Spinal cord (tissue), 10 donors: ENCODE measurements around the gene SETD7. TPM values are rescaled to one million over a fixed set of nuclear protein-coding genes. Genes with fewer than 3 reads are reported as not detected.

Experiments used
- DNase-seq, 6 donors: peaks; one replicate each; pipeline versions ENCODE4 v3.0.0 to v3.0.0-alpha.2; 2013 to 2015; ENCODE audit warnings: low spot score in 6 of 6, low read depth in 4 of 6
- H3K27ac ChIP-seq: one replicate; pipeline ENCODE4 v1.5.1; 2013; ENCODE audit warnings: low read depth, low read length, control low read depth
- H3K27me3 ChIP-seq: one replicate; pipeline ENCODE4 v1.6.1; 2013; ENCODE audit warnings: low read length; ENCODE audit not compliant: control insufficient read depth, insufficient read depth
- H3K36me3 ChIP-seq: one replicate; pipeline ENCODE4 v1.6.1; 2013; ENCODE audit warnings: low read length; ENCODE audit not compliant: control insufficient read depth, insufficient read depth
- H3K4me1 ChIP-seq: one replicate; pipeline ENCODE4 v1.6.1; 2013; ENCODE audit warnings: low read length; ENCODE audit not compliant: control insufficient read depth, insufficient read depth
- H3K4me3 ChIP-seq: one replicate; pipeline ENCODE4 v1.5.1; 2013; ENCODE audit warnings: low read depth, low read length, control low read depth
- H3K9me3 ChIP-seq: one replicate; pipeline ENCODE4 v1.6.1; 2013; ENCODE audit warnings: low read length; ENCODE audit not compliant: control insufficient read depth, insufficient read depth
- WGBS: methylation state at CpG from one replicate; pipeline ENCODE4 v1.1.5; 2013; ENCODE audit warnings: missing lambda C conversion rate; ENCODE audit not compliant: insufficient coverage; 5-methylcytosine and 5-hydroxymethylcytosine counted together
- polyA plus RNA-seq, 2 donors: library from polyadenylated mRNA; unstranded; fragments of 120-200 nt; gene quantifications; one replicate each; pipeline ENCODE4 v1.2.1, GENCODE V29; 2013; ENCODE audit not compliant: insufficient read length in 2 of 2
- total RNA-seq, 2 donors: library from RNA; depleted of rRNA in 1 of 2; stranded (reverse); fragments of 120-200 nt in 1 of 2; fragments of >200 nt in 1 of 2; gene quantifications; one replicate each; pipeline versions ENCODE4 v1.2.3 to v1.2.4, GENCODE V29; 2013 to 2014
- donor health status: healthy.

The SETD7 gene
- total and polyA plus RNA-seq, 4 donors = 13.2 to 41.0 (median 24.6) TPM

GRCh38 chr4:139562067-139562684 is 6.2 kb upstream of the SETD7 start:
- H3K9me3 ChIP-seq = no peaks in the 10 kb centered on the region
- peaks cover 22% of the 10 kb centered on the region for H3K27me3 ChIP-seq
- DNase-seq = no peak
- peaks cover 2% of the 10 kb centered on the region for H3K4me1 ChIP-seq
- WGBS = 95% methylated on average over 2 of the region's 3 CpGs
- no peaks in the 10 kb centered on the region for H3K36me3 ChIP-seq
- no peak overlapping the region for H3K4me3 ChIP-seq
- no peak overlapping the region for H3K27ac ChIP-seq

DNA sequence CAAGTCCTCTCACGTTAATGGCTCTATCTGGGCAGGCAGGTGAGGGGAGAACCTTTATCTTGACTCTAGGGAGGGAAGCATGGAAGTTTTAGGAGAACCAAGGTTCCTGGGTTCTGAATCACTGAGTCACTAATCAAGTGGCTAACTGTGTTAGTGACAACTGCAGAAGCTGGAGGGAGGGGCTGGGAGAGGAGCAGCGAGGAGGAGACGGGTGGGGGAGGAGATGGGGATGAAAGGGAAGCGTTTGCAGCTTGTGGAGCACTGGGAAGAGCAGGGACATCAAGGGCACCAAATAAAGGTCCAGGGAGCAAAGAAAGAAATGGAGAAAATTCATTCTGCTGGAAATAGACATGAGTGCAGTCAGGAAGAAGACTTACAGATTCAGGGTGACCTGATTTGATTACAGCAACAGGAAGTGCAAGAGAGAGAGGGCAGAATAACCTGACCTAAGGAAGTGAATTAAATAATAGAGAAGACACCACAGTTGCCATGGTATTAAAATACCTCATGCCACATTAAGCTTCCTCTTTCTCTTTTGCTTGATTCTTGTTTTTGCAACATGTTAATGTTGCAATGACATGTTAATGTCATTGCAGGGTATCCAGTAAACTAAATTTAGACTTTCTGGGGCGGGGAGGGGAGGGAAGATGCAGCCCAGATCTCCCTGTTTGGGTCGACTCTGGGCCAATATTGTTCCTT is 4.5 kb upstream of the SETD7 start:
- no peak for DNase-seq
- WGBS = 34% methylated on average over 5 of the region's 6 CpGs
- peaks cover 27% of the 10 kb centered on the region for H3K27me3 ChIP-seq
- no peaks in the 10 kb centered on the region for H3K9me3 ChIP-seq
- no peak overlapping the region for H3K4me3 ChIP-seq
- H3K27ac ChIP-seq = no peak overlapping the region
- no peaks in the 10 kb centered on the region for H3K36me3 ChIP-seq
- H3K4me1 ChIP-seq = peaks cover 14% of the 10 kb centered on the region

DNA sequence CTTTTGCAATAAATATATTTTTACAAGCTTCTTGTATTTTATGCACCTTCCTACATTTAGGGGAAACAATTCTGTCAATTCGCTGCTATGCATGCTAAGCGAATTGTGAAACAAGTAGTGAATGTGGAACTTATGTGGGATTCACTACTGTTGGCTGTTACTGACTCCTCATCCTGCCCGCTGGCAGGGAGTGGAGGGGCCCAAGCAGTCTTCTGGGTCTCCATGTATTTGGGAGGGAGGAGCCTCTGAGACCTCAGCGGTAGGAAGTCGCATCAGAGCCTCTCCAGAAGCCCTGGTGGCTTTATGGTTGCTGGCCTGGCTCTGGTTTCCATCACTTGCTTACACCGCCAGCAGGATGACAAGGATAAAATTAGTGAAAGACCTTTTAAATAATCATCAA is 3.7 kb upstream of the SETD7 start:
- peak in 1 of 6 donors; percentile 32 for DNase-seq
- no peak overlapping the region for H3K27ac ChIP-seq
- WGBS = 80% methylated on average over 1 of the region's 6 CpGs

DNA sequence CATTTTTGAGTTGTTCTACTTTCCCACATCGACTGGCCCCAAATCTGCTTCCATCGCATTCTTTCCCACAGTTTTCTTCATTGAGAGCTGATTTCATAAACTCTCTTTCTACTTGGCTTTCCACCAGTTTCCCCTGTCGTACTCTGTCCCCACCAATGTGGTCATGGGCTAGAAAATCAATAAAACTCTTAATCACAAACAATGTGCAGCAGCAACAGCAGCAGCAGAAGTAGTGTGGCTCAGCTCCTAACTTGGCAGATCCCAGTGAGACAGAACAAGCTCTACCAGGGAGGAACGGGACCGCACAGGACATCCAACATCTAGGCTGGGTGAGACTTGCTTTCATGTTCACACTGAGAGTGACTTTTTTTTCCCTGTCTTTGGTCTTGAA is 3.1 kb upstream of the SETD7 start:
- H3K4me3 ChIP-seq = no peak overlapping the region
- H3K9me3 ChIP-seq = no peaks in the 10 kb centered on the region
- H3K27ac ChIP-seq = no peak overlapping the region
- no peak for DNase-seq
- H3K4me1 ChIP-seq = peaks cover 14% of the 10 kb centered on the region
- H3K27me3 ChIP-seq = peaks cover 27% of the 10 kb centered on the region
- no peaks in the 10 kb centered on the region for H3K36me3 ChIP-seq
- 87% methylated on average over 5 of the region's 5 CpGs for WGBS

More for the DNA sequence above, 3.7 kb upstream of the SETD7 start:
- Histone ChIP-seq H3K4me3 (no peak overlapping the region), H3K36me3 (no peaks in the 10 kb centered on the region), H3K9me3 (no peaks in the 10 kb centered on the region), H3K27me3 (peaks cover 27% of the 10 kb centered on the region), H3K4me1 (peaks cover 14% of the 10 kb centered on the region)

DNA sequence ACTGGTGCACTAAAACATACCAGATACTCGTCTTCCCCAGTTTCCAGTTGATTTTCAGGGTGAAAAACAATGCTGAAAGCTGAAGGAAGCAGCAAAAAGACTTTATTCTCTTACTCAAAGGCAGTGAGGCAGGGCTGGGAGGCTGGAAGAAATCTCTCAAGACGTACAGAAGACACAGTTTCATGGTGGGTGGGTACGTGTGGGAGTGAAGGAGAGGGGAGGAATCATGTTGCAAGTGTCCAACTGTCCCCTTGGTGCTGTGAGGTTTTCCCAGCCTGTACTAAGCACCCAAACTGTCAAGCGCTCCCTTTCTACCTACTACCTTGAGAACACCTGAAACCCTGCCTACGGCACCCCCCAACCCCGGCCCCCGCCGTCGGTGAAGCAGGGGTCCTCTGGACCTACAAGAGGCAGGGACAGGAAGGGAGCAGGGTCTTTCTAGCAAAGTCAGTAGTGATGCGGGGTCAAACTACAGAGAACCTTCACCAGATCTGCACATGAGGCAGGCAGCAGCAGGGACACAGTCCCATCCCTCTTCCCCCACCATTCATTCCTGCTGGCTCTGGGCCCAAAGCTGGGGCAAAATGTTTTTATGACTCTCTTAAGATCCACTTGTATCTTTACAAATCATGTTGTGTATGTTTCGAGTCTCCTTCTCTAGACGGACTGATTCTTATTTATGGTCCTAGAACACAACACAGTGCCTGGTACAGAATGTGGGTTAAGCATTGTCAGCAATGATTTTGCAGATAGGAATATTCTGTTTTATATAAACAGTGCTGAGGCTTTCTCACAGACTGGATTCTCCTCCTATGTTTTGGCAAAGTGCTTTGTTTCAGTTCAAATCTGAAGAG is 2.4 kb upstream of the SETD7 start:
- Histone ChIP-seq H3K36me3 (no peaks in the 10 kb centered on the region), H3K4me3 (no peak overlapping the region), H3K4me1 (peaks cover 14% of the 10 kb centered on the region), H3K27ac (no peak overlapping the region), H3K9me3 (no peaks in the 10 kb centered on the region), H3K27me3 (peaks cover 27% of the 10 kb centered on the region)
- WGBS = 100% methylated on average over 1 of the region's 12 CpGs
- no peak for DNase-seq

DNA sequence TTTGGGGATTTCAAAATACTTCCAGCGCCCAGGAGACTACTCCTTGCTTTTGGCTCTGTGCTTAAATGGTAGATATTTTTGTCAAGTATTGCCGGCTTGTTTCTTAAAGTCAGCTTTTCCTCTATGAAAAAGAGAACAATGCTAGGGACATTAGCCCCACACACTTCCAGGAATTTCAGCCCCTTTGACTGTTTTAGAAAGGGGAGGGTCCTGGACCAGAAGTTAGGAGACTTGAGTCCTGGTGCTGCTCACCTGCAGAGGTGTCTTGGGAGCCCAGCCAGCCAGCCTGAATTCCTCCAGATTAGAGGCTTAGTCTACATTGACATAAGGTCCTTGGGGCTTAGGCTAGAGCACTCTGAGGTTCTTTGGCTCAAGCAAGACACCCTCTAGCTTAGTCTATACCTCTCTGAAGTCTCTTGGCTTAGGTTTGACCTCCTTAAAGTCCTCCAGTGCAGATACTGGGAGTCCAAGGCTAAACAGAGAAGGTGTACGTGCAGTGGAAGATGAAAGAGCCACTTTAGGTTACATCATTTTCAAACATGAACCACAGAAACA is 1.6 kb upstream of the SETD7 start:
- Histone ChIP-seq H3K4me3 (peak overlapping the region; percentile 94), H3K9me3 (no peaks in the 10 kb centered on the region), H3K4me1 (peaks cover 14% of the 10 kb centered on the region), H3K27ac (no peak overlapping the region), H3K36me3 (no peaks in the 10 kb centered on the region), H3K27me3 (peaks cover 27% of the 10 kb centered on the region)
- no CpG with 5 or more reads among the region's 3 CpGs for WGBS
- no peak for DNase-seq

- peak in 5 of 6 donors; percentile 22 to 91 (median 49) for DNase-seq
- Histone ChIP-seq H3K4me1 (peaks cover 17% of the 10 kb centered on the region), H3K36me3 (no peaks in the 10 kb centered on the region), H3K27me3 (peaks cover 27% of the 10 kb centered on the region), H3K27ac (peak overlapping the region; percentile 93), H3K4me3 (peak overlapping the region; percentile 94), H3K9me3 (no peaks in the 10 kb centered on the region)
- WGBS = under 1% methylated on average over 51 of the region's 58 CpGs
Observed at GRCh38 chr4:139556724-139557555, 921 bp upstream of the SETD7 start.

GRCh38 chr4:139555705-139556070 is 331 bp downstream of the SETD7 start:
- Histone ChIP-seq H3K36me3 (no peaks in the 10 kb centered on the region), H3K27ac (peak overlapping the region; percentile 93), H3K4me3 (peak overlapping the region; percentile 94), H3K4me1 (peaks cover 17% of the 10 kb centered on the region), H3K27me3 (peaks cover 27% of the 10 kb centered on the region), H3K9me3 (no peaks in the 10 kb centered on the region)
- under 1% methylated on average over 49 of the region's 49 CpGs for WGBS
- DNase-seq = no peak
